HepG2 (cell line): ENCODE data around the gene NKAIN4. TPM values are rescaled to one million over a fixed set of nuclear protein-coding genes. Genes with fewer than 3 reads are reported as not detected.

Source experiments
- BORCS8-MEF2B ChIP-seq: sonication (generic); formaldehyde crosslinking; IDR thresholded peaks from 2 replicates; pipeline ENCODE4 v1.8.0; 2022; ENCODE audit warnings: mild to moderate bottlenecking, missing genetic modification reagents
- CTCF ChIP-seq: sonication (generic); formaldehyde crosslinking; IDR thresholded peaks from 2 replicates; pipeline ENCODE4 v1.5.0; 2020; ENCODE audit warnings: mild to moderate bottlenecking, missing genetic modification reagents, moderate library complexity
- FUBP1 ChIP-seq: sonication (generic); formaldehyde crosslinking; IDR thresholded peaks from 2 replicates; pipeline ENCODE4 v1.5.1; 2020; ENCODE audit warnings: missing genetic modification reagents, mild to moderate bottlenecking, borderline replicate concordance
- HDAC2 ChIP-seq: sonication (generic); formaldehyde crosslinking; IDR thresholded peaks from 2 replicates; pipeline ENCODE4 v1.4.0; 2020; ENCODE audit warnings: missing genetic modification reagents
- HES4 ChIP-seq: sonication (generic); formaldehyde crosslinking; IDR thresholded peaks from 2 replicates; pipeline ENCODE4 v1.9.0; 2021; ENCODE audit warnings: mild to moderate bottlenecking, missing genetic modification reagents, borderline replicate concordance
- HMGXB4 ChIP-seq, 2 experiments: sonication (generic) in 1 of 2; formaldehyde crosslinking in 1 of 2; IDR thresholded peaks; 2 replicates each; pipeline versions ENCODE4 v1.4.0 to v1.6.1; 2018 to 2020; ENCODE audit warnings: missing genetic modification reagents in 2 of 2, borderline replicate concordance in 1 of 2, low read depth in 1 of 2, mild to moderate bottlenecking in 1 of 2, missing biosample characterization in 1 of 2
- MIER3 ChIP-seq: IDR thresholded peaks from 2 replicates; pipeline ENCODE4 v1.6.1; 2016; ENCODE audit warnings: missing compliant biosample characterization, borderline replicate concordance
- REL ChIP-seq: sonication (generic); formaldehyde crosslinking; conservative IDR thresholded peaks from 2 replicates; pipeline ENCODE4 v1.8.0; 2022; ENCODE audit warnings: mild to moderate bottlenecking, missing genetic modification reagents, moderate library complexity
- SNAPC4 ChIP-seq: sonication (generic); formaldehyde crosslinking; IDR thresholded peaks from 2 replicates; pipeline ENCODE4 v1.4.0; 2020; ENCODE audit warnings: mild to moderate bottlenecking, missing genetic modification reagents
- WIZ ChIP-seq: sonication (generic); formaldehyde crosslinking; IDR thresholded peaks from 2 replicates; pipeline ENCODE4 v1.5.1; 2020; ENCODE audit warnings: mild to moderate bottlenecking, missing genetic modification reagents
- ZBTB3 ChIP-seq: sonication (generic); formaldehyde crosslinking; IDR thresholded peaks from 2 replicates; pipeline ENCODE4 v1.4.0; 2020; ENCODE audit warnings: low read depth, mild to moderate bottlenecking, moderate library complexity, missing genetic modification reagents, borderline replicate concordance
- ZFP1 ChIP-seq: IDR thresholded peaks from 2 replicates; pipeline ENCODE4 v1.6.1; 2016
- ZMYM3 ChIP-seq: sonication (generic); formaldehyde crosslinking; IDR thresholded peaks from 2 replicates; pipeline ENCODE4 v1.5.1; 2020; ENCODE audit warnings: mild to moderate bottlenecking, missing genetic modification reagents
- ZNF598 ChIP-seq: sonication (generic); formaldehyde crosslinking; IDR thresholded peaks from 2 replicates; pipeline ENCODE4 v1.5.1; 2020; ENCODE audit warnings: mild to moderate bottlenecking, missing genetic modification reagents, borderline replicate concordance
- ZNF788 ChIP-seq: sonication (generic); formaldehyde crosslinking; IDR thresholded peaks from 2 replicates; pipeline ENCODE4 v1.5.0; 2020; ENCODE audit warnings: mild to moderate bottlenecking, missing genetic modification reagents, borderline replicate concordance
- ZSCAN21 ChIP-seq: sonication (generic); formaldehyde crosslinking; IDR thresholded peaks from 2 replicates; pipeline ENCODE4 v1.8.0; 2022; ENCODE audit warnings: mild to moderate bottlenecking, missing genetic modification reagents, moderate library complexity, borderline replicate concordance
- polyA plus RNA-seq, 8 experiments: library from polyadenylated mRNA; depleted of rRNA in 3 of 8; stranded (reverse) in 7 of 8; unstranded in 1 of 8; fragments of >200 nt; fragmentation: Illumina TruSeq in 4 of 8; extraction: Trizol in 4 of 8; gene quantifications; 2 replicates each; pipeline versions ENCODE4 v1.2.1 to v1.2.3, GENCODE V29; 2011 to 2016; ENCODE audit warnings: low read depth in 4 of 8, missing spikeins in 1 of 8, mixed read lengths in 1 of 8; ENCODE audit not compliant: insufficient read depth in 1 of 8
- total RNA-seq, 5 experiments: library from RNA; depleted of rRNA; stranded (reverse); fragments of >200 nt; fragmentation: Illumina TruSeq; extraction: Trizol; gene quantifications; 2 replicates each; pipeline ENCODE4 v1.2.3, GENCODE V29; 2016; ENCODE audit warnings: low read depth in 1 of 5

NKAIN4 gene
- total and polyA plus RNA-seq, 2 of the 13 experiments (the other 11 are each of a cell fraction or from before 2014, with no cell fraction given), result not detected

- TF ChIP-seq SNAPC4 (CRISPR knock-in tag), result peak; percentile 40; the same call in 1 of the 2 replicates
- peak; percentile 90 for TF ChIP-seq CTCF (CRISPR knock-in tag)
- TF ChIP-seq ZMYM3, result 0 out of 2 replicates have a peak, but pooled peaks have one; percentile 40
- peak; percentile 48; the same call in 1 of the 2 replicates for TF ChIP-seq ZSCAN21 (CRISPR knock-in tag)
- TF ChIP-seq ZNF598, result 0 out of 2 replicates have a peak, but pooled peaks have one; percentile 19
- no peak for TF ChIP-seq ZBTB3 (CRISPR knock-in tag)
- no peak for TF ChIP-seq WIZ
- no peak; the same call in 1 of the 2 replicates for TF ChIP-seq REL (CRISPR knock-in tag)
- no peak for TF ChIP-seq FUBP1 (CRISPR knock-in tag)
- TF ChIP-seq BORCS8-MEF2B (CRISPR knock-in tag), result peak; percentile 81
- TF ChIP-seq HDAC2, result peak; percentile 14
- TF ChIP-seq HES4, result peak; percentile 86
- TF ChIP-seq ZNF788 (CRISPR knock-in tag), result peak; percentile 67; the same call in 1 of the 2 replicates
- TF ChIP-seq MIER3, result 0 out of 2 replicates have a peak, but pooled peaks have one; percentile 6
- TF ChIP-seq HMGXB4 (CRISPR knock-in tag; IDR thresholded peaks at IDR 0.05; ENCODE audit: borderline replicate concordance in 1 of 2, low read depth in 1 of 2), result peak; percentile 94 to 95
- no peak for TF ChIP-seq ZFP1 (CRISPR knock-in tag)
Measured at GRCh38 chr20:63215101-63216040, 38.9 kb downstream of the NKAIN4 start (continued).
